GM23248 (cell line): ENCODE measurements around the gene UBE2F. TPM values are rescaled to one million over a fixed set of nuclear protein-coding genes. Genes with fewer than 3 reads are reported as not detected.

Experiments used
- DNase-seq: peaks from one replicate; pipeline ENCODE4 v3.0.0-alpha.2; 2015
- H2AFZ ChIP-seq: fragments of 200-600 bp; sonication (generic); 2 replicates; pipeline ENCODE4 v1.6.1; 2016; ENCODE audit warnings: antibody characterized with exemption
- H3F3A ChIP-seq: fragments of 200-600 bp; sonication (generic); 2 replicates; pipeline ENCODE4 v1.6.1; 2016; ENCODE audit warnings: mild to moderate bottlenecking, antibody characterized with exemption, mixed run types; ENCODE audit not compliant: insufficient read depth
- H3K27ac ChIP-seq: fragments of 200-600 bp; sonication (generic); 2 replicates; pipeline ENCODE4 v1.5.1; 2016; ENCODE audit warnings: mild to moderate bottlenecking
- H3K27me3 ChIP-seq: fragments of 200-600 bp; sonication (generic); replicated peaks from 2 replicates; pipeline ENCODE4 v1.6.1; 2016; ENCODE audit warnings: mild to moderate bottlenecking; ENCODE audit not compliant: insufficient read depth
- H3K36me3 ChIP-seq: fragments of 200-600 bp; sonication (generic); 2 replicates; pipeline ENCODE4 v1.6.1; 2016; ENCODE audit warnings: low read depth, mild to moderate bottlenecking
- H3K4me1 ChIP-seq: fragments of 200-600 bp; sonication (generic); 2 replicates; pipeline ENCODE4 v1.6.1; 2016; ENCODE audit warnings: mild to moderate bottlenecking; ENCODE audit not compliant: insufficient read depth
- H3K4me2 ChIP-seq: fragments of 200-600 bp; sonication (generic); one replicate; pipeline ENCODE4 v1.6.1; 2016; ENCODE audit warnings: mild to moderate bottlenecking; ENCODE audit not compliant: unreplicated experiment
- H3K4me3 ChIP-seq: fragments of 200-600 bp; sonication (generic); 2 replicates; pipeline ENCODE4 v1.5.1; 2016; ENCODE audit warnings: mild to moderate bottlenecking
- H3K79me2 ChIP-seq: fragments of 200-600 bp; sonication (generic); 2 replicates; pipeline ENCODE4 v1.6.1; 2016; ENCODE audit warnings: mild to moderate bottlenecking; ENCODE audit not compliant: insufficient read depth
- H3K9ac ChIP-seq: fragments of 200-600 bp; sonication (generic); 2 replicates; pipeline ENCODE4 v1.6.1; 2016; ENCODE audit warnings: mild to moderate bottlenecking
- H3K9me2 ChIP-seq: fragments of 200-600 bp; sonication (generic); 2 replicates; pipeline ENCODE4 v1.6.1; 2016; ENCODE audit warnings: mixed run types, mild to moderate bottlenecking, moderate library complexity; ENCODE audit not compliant: insufficient read depth
- H3K9me3 ChIP-seq: fragments of 200-600 bp; sonication (generic); one replicate; pipeline ENCODE4 v1.6.1; 2017; ENCODE audit warnings: low read depth
- H4K20me1 ChIP-seq: fragments of 200-600 bp; sonication (generic); 2 replicates; pipeline ENCODE4 v1.6.0; 2016; ENCODE audit not compliant: insufficient read depth
- EZH2 ChIP-seq: fragments of 200-600 bp; sonication (generic); IDR thresholded peaks from 2 replicates; pipeline ENCODE4 v1.6.1; 2018; ENCODE audit warnings: antibody characterized with exemption, mild to moderate bottlenecking; ENCODE audit not compliant: insufficient read depth, poor library complexity, severe bottlenecking
- EZH2phosphoT487 ChIP-seq: fragments of 200-600 bp; sonication (generic); IDR thresholded peaks from 2 replicates; pipeline ENCODE4 v1.6.1; 2018; ENCODE audit warnings: antibody characterized with exemption, moderate library complexity, mild to moderate bottlenecking, low read depth; ENCODE audit not compliant: insufficient read depth
- WGBS, 2 experiments: methylation state at CpG; one replicate each; pipeline ENCODE4 v1.1.6; 2015 to 2017; ENCODE audit warnings: low lambda C conversion rate in 2 of 2, low coverage in 1 of 2; ENCODE audit errors: missing lambda C conversion rate in 2 of 2; 5-methylcytosine and 5-hydroxymethylcytosine counted together
- in situ Hi-C: fragments of 300-500 bp; cut with MboI; formaldehyde crosslinking; loops from 2 replicates; pipeline ENCODE4 v1.15.0; 2020
- polyA plus RNA-seq: library from polyadenylated mRNA; unstranded; fragments of >200 nt; fragmentation: Nextera tagmentation; extraction: Ambion mirVana; gene quantifications from 2 replicates; pipeline ENCODE4 v1.2.1, GENCODE V29; 2016
- total RNA-seq: library from RNA; depleted of rRNA; stranded (reverse); fragments of >200 nt; shearing (Covaris generic); gene quantifications from 2 replicates; pipeline ENCODE4 v1.2.3, GENCODE V29; 2014

Gene UBE2F
- total and polyA plus RNA-seq, 2 experiments from 2014 or later: 88.7 to 129 TPM

DNA sequence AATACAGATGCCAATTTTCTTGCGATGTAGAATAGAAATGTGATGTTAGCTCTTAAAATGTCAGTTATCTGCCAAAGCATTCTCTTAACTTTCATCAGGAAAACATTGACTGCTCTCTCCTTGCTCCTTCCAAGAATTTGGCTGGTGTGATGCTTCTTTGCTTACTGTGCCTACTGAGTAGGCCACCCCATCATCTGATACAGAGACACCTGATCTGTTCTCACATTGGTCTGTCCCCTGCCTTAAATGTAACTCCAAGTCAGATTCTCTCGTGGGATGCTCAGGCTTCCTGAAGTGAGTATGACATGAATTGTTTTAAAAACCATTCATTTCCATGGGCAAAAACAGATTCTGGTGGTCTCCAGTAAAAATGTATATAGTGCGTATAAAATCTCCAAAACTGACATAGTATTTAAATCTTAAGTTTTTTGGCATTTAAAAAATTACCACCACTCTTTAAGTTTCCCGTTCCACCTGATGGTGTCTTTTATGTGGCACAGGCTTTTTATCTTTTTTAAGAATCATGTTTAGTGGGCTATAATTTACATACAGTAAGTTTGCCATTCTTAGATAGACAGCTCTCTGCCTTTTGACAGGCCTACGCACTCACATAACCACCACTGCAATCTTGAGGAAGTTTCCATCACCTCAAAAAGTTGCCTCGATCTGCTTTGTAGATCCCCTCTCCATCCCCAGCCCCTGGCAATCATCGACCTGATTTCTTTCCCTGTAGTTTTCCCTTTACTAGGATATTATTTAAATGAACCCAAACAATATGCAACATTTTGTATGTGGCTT is 36.6 kb downstream of the UBE2F start:
- H3K9ac ChIP-seq: no peak overlapping the region
- 87 to 88% methylated on average over 7 of the region's 7 CpGs for whole genome bisulfite sequencing, 2 experiments
- no peak overlapping the region for H3K4me2 ChIP-seq
- H3K4me3 ChIP-seq: no peak overlapping the region
- in situ Hi-C loops: no loop called here
- H2AFZ ChIP-seq: no peak overlapping the region
- peaks cover 8% of the 10 kb centered on the region; the same call in 1 of the 2 replicates for H4K20me1 ChIP-seq
- TF ChIP-seq EZH2 (no peak), EZH2phosphoT487 (no peak)
- no peaks in the 10 kb centered on the region for H3K27me3 ChIP-seq
- H3F3A ChIP-seq: no peaks in the 10 kb centered on the region
- H3K4me1 ChIP-seq: no peaks in the 10 kb centered on the region
- no peaks in the 10 kb centered on the region for H3K9me3 ChIP-seq
- no peaks in the 10 kb centered on the region for H3K36me3 ChIP-seq
- no peaks in the 10 kb centered on the region for H3K9me2 ChIP-seq
- no peak for DNase-seq
- no peak overlapping the region for H3K27ac ChIP-seq
- peaks cover 61% of the 10 kb centered on the region for H3K79me2 ChIP-seq

DNA sequence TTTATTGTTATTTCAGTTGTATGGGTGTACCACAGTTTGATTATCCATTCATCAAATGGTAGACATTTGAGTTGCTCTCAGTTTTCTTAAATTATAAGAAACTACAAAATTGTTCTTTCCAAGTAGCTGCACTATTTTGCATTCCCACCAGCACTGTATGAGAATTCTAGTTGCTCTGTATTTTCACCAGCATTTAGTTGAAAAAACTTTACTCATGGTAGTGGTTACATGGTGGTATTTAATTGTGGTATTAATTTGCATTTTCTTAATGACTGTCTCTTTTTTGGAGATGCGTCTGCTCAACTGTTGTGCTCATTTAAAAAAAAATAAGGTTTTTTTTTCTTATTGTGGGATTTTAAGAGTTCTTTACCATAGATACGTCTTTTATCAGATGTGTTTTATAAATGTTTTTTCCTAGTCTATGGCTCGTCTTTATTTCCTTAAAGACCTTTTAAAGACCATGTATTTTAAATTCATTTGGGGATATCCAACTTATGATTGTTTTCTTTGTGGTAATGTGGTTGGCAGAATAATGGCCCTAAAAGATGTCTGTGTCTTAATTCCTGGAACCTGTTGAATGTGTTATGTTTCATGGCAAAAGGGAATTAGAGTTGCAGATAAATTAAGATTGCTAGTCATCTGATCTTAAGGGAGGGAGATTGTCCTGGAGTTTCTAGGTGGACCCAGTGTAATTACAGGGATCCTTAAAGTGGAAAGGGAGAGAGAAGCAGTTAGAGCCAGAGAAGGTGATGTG is 37.4 kb downstream of the UBE2F start:
- Histone ChIP-seq H3K4me1 (no peaks in the 10 kb centered on the region), H3K9me2 (no peaks in the 10 kb centered on the region), H3K79me2 (peaks cover 66% of the 10 kb centered on the region), H3K4me2 (no peak overlapping the region), H2AFZ (no peak overlapping the region), H3K4me3 (no peak overlapping the region), H3K36me3 (no peaks in the 10 kb centered on the region), H3K9me3 (no peaks in the 10 kb centered on the region), H3K9ac (no peak overlapping the region), H3K27ac (no peak overlapping the region), H4K20me1 (peaks cover 16% of the 10 kb centered on the region), H3F3A (no peaks in the 10 kb centered on the region), H3K27me3 (no peaks in the 10 kb centered on the region)
- 95 to 97% methylated on average over 3 of the region's 3 CpGs for WGBS, 2 experiments
- TF ChIP-seq EZH2 (no peak), EZH2phosphoT487 (no peak)
- DNase-seq: no peak
- in situ Hi-C loops: no loop called here

DNA sequence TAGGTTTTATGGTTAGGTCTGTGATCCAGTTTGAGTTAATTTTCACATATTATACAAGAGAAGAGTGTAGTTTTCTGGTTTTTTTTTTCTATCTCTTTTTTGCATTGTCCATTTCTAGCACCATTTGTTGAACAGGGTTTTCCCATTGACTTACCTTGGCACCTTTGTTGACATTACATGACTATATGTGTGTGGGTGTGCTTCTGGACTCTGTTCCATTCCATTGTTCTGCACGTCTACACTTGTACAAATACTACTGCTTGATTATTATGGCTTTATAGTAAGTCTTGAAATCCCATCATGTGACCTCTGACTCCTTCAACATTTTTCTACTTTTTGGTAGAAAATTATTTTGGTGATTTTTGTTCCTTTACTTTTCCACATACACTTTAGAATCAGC is 38.7 kb downstream of the UBE2F start:
- Histone ChIP-seq H3K27me3 (no peaks in the 10 kb centered on the region), H4K20me1 (peaks cover 22% of the 10 kb centered on the region), H3K36me3 (no peaks in the 10 kb centered on the region), H3K9me3 (no peaks in the 10 kb centered on the region), H3K79me2 (peaks cover 65% of the 10 kb centered on the region), H3K4me3 (no peak overlapping the region), H3K4me1 (no peaks in the 10 kb centered on the region), H3K4me2 (no peak overlapping the region), H3F3A (no peaks in the 10 kb centered on the region), H3K9ac (no peak overlapping the region), H3K9me2 (no peaks in the 10 kb centered on the region), H3K27ac (no peak overlapping the region), H2AFZ (no peak overlapping the region)
- in situ Hi-C loops: no loop called here
- TF ChIP-seq EZH2phosphoT487: no peak
- no peak for TF ChIP-seq EZH2
- WGBS, 2 experiments: 94 to 100% methylated on average over 1 of the region's 1 CpG
- DNase-seq: no peak

DNA sequence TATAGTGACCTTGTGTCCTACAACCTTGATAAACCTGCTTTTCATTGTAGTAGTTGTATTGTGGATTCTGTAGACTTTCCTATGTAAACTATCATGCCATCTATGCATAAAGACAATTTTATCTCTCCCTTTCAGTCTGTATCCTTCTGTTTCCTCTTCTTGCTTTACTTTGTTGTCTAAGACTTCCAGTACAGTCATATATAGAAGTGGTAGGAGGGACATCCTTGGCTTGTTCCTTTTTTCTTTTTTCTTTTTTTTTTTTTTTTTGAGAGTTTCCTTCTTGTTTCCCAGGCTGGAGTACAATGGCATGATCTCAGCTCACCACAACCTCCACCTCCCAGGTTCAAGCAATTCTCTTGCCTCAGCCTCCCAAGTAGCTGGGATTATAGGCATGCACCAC is 39.7 kb downstream of the UBE2F start:
- in situ Hi-C loops: no loop called here
- Histone ChIP-seq H2AFZ (no peak overlapping the region), H3K27ac (no peak overlapping the region), H3K4me1 (no peaks in the 10 kb centered on the region), H3K4me2 (no peak overlapping the region), H3K4me3 (no peak overlapping the region), H3K9ac (no peak overlapping the region), H3K9me2 (no peaks in the 10 kb centered on the region), H3F3A (no peaks in the 10 kb centered on the region), H3K9me3 (no peaks in the 10 kb centered on the region), H4K20me1 (peaks cover 22% of the 10 kb centered on the region), H3K79me2 (peaks cover 67% of the 10 kb centered on the region), H3K27me3 (no peaks in the 10 kb centered on the region), H3K36me3 (no peaks in the 10 kb centered on the region)
- TF ChIP-seq EZH2 (no peak), EZH2phosphoT487 (no peak)
- DNase-seq: no peak
